ENCODE data around the gene TTLL6. TPM values are rescaled to one million over a fixed set of nuclear protein-coding genes. Genes with fewer than 3 reads are reported as not detected.
"Not testable (repeated sequence)": the region's sequence is repeated elsewhere in the genome, so short reads cannot be mapped to it uniquely, and the experiment has no call there.

The TTLL6 gene
- total RNA-seq, 1 donor from 2014 or later, result not detected

- DNase-seq (ENCODE audit: low read depth), result no peak
- Histone ChIP-seq H3K27me3 (ENCODE audit: control insufficient read depth, insufficient read depth, low read length) (peaks cover 70% of the 10 kb centered on the region), H3K36me3 (ENCODE audit: control insufficient read depth, insufficient read depth, low read length) (no peaks in the 10 kb centered on the region), H3K4me3 (ENCODE audit: low read depth, low read length) (no peak overlapping the region)
- no peak for FAIRE-seq
- TF ChIP-seq CTCF (IDR thresholded peaks at IDR 0.05; ENCODE audit: insufficient read depth, low read length, severe bottlenecking), result no peak
These were observed 97.3 kb downstream of the TTLL6 start for GRCh38 chr17:48719642-48720265.

- no peak for TF ChIP-seq CTCF (IDR thresholded peaks at IDR 0.05; ENCODE audit: insufficient read depth, low read length, severe bottlenecking)
- no peak overlapping the region for H3K4me3 ChIP-seq (ENCODE audit: low read depth, low read length)
- DNase-seq (ENCODE audit: low read depth), result no peak
- no peak for FAIRE-seq
- no peaks in the 10 kb centered on the region for H3K36me3 ChIP-seq (ENCODE audit: control insufficient read depth, insufficient read depth, low read length)
- peaks cover 64% of the 10 kb centered on the region for H3K27me3 ChIP-seq (ENCODE audit: control insufficient read depth, insufficient read depth, low read length)
These were observed 98.0 kb downstream of the TTLL6 start for GRCh38 chr17:48718761-48719641.

GRCh38 chr17:48718227-48718760, 98.7 kb downstream of the TTLL6 start:
- H3K27me3 ChIP-seq (ENCODE audit: control insufficient read depth, insufficient read depth, low read length), result peaks cover 57% of the 10 kb centered on the region
- no peak for TF ChIP-seq CTCF (IDR thresholded peaks at IDR 0.05; ENCODE audit: insufficient read depth, low read length, severe bottlenecking)
- no peak for FAIRE-seq

GRCh38 chr17:48717367-48718226, 99.4 kb downstream of the TTLL6 start:
- no peaks in the 10 kb centered on the region for H3K36me3 ChIP-seq (ENCODE audit: control insufficient read depth, insufficient read depth, low read length)
- TF ChIP-seq CTCF (IDR thresholded peaks at IDR 0.05; ENCODE audit: insufficient read depth, low read length, severe bottlenecking), result no peak
- H3K4me3 ChIP-seq (ENCODE audit: low read depth, low read length), result no peak overlapping the region
- DNase-seq (ENCODE audit: low read depth) (no peak), FAIRE-seq (no peak)
- peaks cover 50% of the 10 kb centered on the region for H3K27me3 ChIP-seq (ENCODE audit: control insufficient read depth, insufficient read depth, low read length)

More at GRCh38 chr17:48718227-48718760, 98.7 kb downstream of the TTLL6 start:
- no peak for DNase-seq (ENCODE audit: low read depth)
- Histone ChIP-seq H3K36me3 (ENCODE audit: control insufficient read depth, insufficient read depth, low read length) (no peaks in the 10 kb centered on the region), H3K4me3 (ENCODE audit: low read depth, low read length) (no peak overlapping the region)

GRCh38 chr17:48716549-48716948, 100.5 kb downstream of the TTLL6 start:
- H3K36me3 ChIP-seq (ENCODE audit: control insufficient read depth, insufficient read depth, low read length); DNase-seq (ENCODE audit: low read depth); FAIRE-seq; H3K4me3 ChIP-seq (ENCODE audit: low read depth, low read length): not testable (repeated sequence)
- H3K27me3 ChIP-seq (ENCODE audit: control insufficient read depth, insufficient read depth, low read length), result peaks cover 45% of the 10 kb centered on the region

Data from bronchial epithelial cell (primary cell).